Stimulated activated CD8-positive, alpha-beta memory T cell treated with anti-CD3 and anti-CD28 coated beads, Interleukin-4, amount 100 ng/mL, for 24 hours (primary cell): Measurements from ENCODE around the gene MORC3.
A peak's percentile ranks its signal among the peaks of the same experiment; 100 is the strongest.
"Not testable (repeated sequence)": the region's sequence is repeated elsewhere in the genome, so short reads cannot be mapped to it uniquely, and the experiment has no call there.

Experiments
- DNase-seq: peaks from one replicate; pipeline ENCODE4 v3.0.0-alpha.2; 2020; ENCODE audit warnings: low read depth

Gene MORC3

GRCh38 chr21:36385233-36386030 lies 65.4 kb downstream of the MORC3 start, which contains the start of gene CHAF1B:
CHAF1B (plus strand) TSS chr21:36385392; CDS start chr21:36386137, 745 bp downstream.
- DNase-seq = peak; percentile 71

- DNase-seq = no peak
Measured at GRCh38 chr21:36386031-36386642, 66.1 kb downstream of the MORC3 start.

GRCh38 chr21:36388096-36388495 lies 68.1 kb downstream of the MORC3 start:
- DNase-seq = no peak

GRCh38 chr21:36388835-36389234 lies 68.8 kb downstream of the MORC3 start:
- no peak for DNase-seq

- not testable (repeated sequence) for DNase-seq
Measured at GRCh38 chr21:36391649-36392048, 71.7 kb downstream of the MORC3 start.

GRCh38 chr21:36395353-36396111 lies 75.5 kb downstream of the MORC3 start:
- DNase-seq = no peak

- DNase-seq = no peak
Measured at GRCh38 chr21:36396325-36396724, 76.3 kb downstream of the MORC3 start.

GRCh38 chr21:36396971-36397370 lies 77.0 kb downstream of the MORC3 start:
- DNase-seq = no peak

- DNase-seq = no peak
Measured at GRCh38 chr21:36397606-36398005, 77.6 kb downstream of the MORC3 start.

- DNase-seq = not testable (repeated sequence)
Measured at GRCh38 chr21:36399736-36400135, 79.7 kb downstream of the MORC3 start.

- no peak for DNase-seq
Measured at GRCh38 chr21:36400719-36401118, 80.7 kb downstream of the MORC3 start.

GRCh38 chr21:36402339-36402738 lies 82.3 kb downstream of the MORC3 start:
- no peak for DNase-seq

GRCh38 chr21:36403713-36404112 lies 83.7 kb downstream of the MORC3 start:
- no peak for DNase-seq

GRCh38 chr21:36408568-36408967 lies 88.6 kb downstream of the MORC3 start:
- no peak for DNase-seq

GRCh38 chr21:36411301-36411700 lies 91.3 kb downstream of the MORC3 start:
- DNase-seq = no peak

GRCh38 chr21:36412916-36413315 lies 92.9 kb downstream of the MORC3 start:
- no peak for DNase-seq

GRCh38 chr21:36415375-36415774 lies 95.4 kb downstream of the MORC3 start:
- no peak for DNase-seq

- no peak for DNase-seq
Measured at GRCh38 chr21:36419241-36419640, 99.2 kb downstream of the MORC3 start.

GRCh38 chr21:36419996-36420395 lies 100.0 kb downstream of the MORC3 start:
- peak; percentile 11 for DNase-seq

- DNase-seq = no peak
Measured at GRCh38 chr21:36420571-36421339, 100.8 kb downstream of the MORC3 start.

- DNase-seq = no peak
Measured at GRCh38 chr21:36422279-36423098, 102.5 kb downstream of the MORC3 start.
